Measurements from ENCODE around the gene SZRD1.

GRCh38 chr1:16371725-16372124, 4.7 kb downstream of the SZRD1 start:
- TF ChIP-seq FOXP2 (optimal IDR thresholded peaks at IDR 0.05; ENCODE audit: borderline replicate concordance, extremely low read depth, extremely low read length, insufficient read depth) = no peak
- no peak for TF ChIP-seq TAF1 (IDR thresholded peaks at IDR 0.05; ENCODE audit: borderline replicate concordance, insufficient read depth, low read length)
